Muscle layer of colon (tissue), 2 donors: ENCODE measurements around the gene SORCS2.

ENCODE experiments used
- H3K27ac ChIP-seq: one replicate; pipeline ENCODE4 v1.7.0; 2013; ENCODE audit warnings: low read depth, mild to moderate bottlenecking, low read length, moderate library complexity
- H3K27me3 ChIP-seq, 2 donors: one replicate each; pipeline ENCODE4 v1.7.0; 2013; ENCODE audit warnings: low read length in 2 of 2, mild to moderate bottlenecking in 2 of 2; ENCODE audit not compliant: insufficient read depth in 2 of 2, control insufficient read depth in 1 of 2
- H3K36me3 ChIP-seq: one replicate; pipeline ENCODE4 v1.7.0; 2013; ENCODE audit warnings: mild to moderate bottlenecking, low read length; ENCODE audit not compliant: insufficient read depth
- H3K4me1 ChIP-seq: one replicate; pipeline ENCODE4 v1.7.0; 2013; ENCODE audit warnings: mild to moderate bottlenecking, low read length; ENCODE audit not compliant: insufficient read depth
- H3K4me3 ChIP-seq, 2 donors: one replicate each; pipeline ENCODE4 v1.7.0; 2013; ENCODE audit warnings: low read length in 2 of 2, low read depth in 1 of 2, mild to moderate bottlenecking in 1 of 2, moderate library complexity in 1 of 2
- H3K9ac ChIP-seq: one replicate; pipeline ENCODE4 v1.7.0; 2013; ENCODE audit warnings: low read length
- H3K9me3 ChIP-seq: one replicate; pipeline ENCODE4 v1.7.0; 2013; ENCODE audit warnings: mild to moderate bottlenecking, low read length
- donor health status: abdominal sarcoma.
- donor health status: Adenocarcinoma of cecum.

Gene SORCS2

GRCh38 chr4:7641712-7642111, 449.4 kb downstream of the SORCS2 start:
- H3K27me3 ChIP-seq: no peaks in the 10 kb centered on the region
- H3K36me3 ChIP-seq: no peaks in the 10 kb centered on the region
- H3K9me3 ChIP-seq: no peaks in the 10 kb centered on the region
- H3K9ac ChIP-seq: no peak overlapping the region
- H3K27ac ChIP-seq: no peak overlapping the region
- H3K4me3 ChIP-seq: no peak overlapping the region
- H3K4me1 ChIP-seq: no peaks in the 10 kb centered on the region

GRCh38 chr4:7642741-7643458, 450.6 kb downstream of the SORCS2 start:
- H3K4me3 ChIP-seq: no peak overlapping the region
- H3K27ac ChIP-seq: no peak overlapping the region
- no peaks in the 10 kb centered on the region for H3K36me3 ChIP-seq
- no peaks in the 10 kb centered on the region for H3K27me3 ChIP-seq
- H3K4me1 ChIP-seq: no peaks in the 10 kb centered on the region
- no peaks in the 10 kb centered on the region for H3K9me3 ChIP-seq
- no peak overlapping the region for H3K9ac ChIP-seq

DNA sequence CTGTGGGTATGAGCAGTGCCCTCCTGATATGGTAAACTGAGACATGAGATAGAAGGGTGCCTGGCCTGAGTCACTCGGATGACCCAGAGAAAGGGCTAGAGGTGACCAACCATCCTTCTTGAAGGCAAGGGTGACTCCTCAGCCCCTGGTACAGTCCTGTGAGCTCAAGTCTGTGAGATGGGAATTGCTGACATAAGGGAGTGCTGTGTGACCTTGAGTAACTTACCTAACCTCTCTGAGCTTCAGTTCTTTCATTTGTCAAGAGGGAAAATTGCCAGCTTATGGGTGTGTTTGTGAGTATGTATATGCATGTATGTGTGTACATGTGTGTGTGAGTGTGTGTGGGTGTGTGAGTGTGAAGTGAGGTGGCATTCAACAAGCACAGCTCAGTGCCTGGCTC, 452.8 kb downstream of the SORCS2 start:
- no peaks in the 10 kb centered on the region for H3K9me3 ChIP-seq
- no peaks in the 10 kb centered on the region for H3K4me1 ChIP-seq
- no peaks in the 10 kb centered on the region for H3K36me3 ChIP-seq
- H3K9ac ChIP-seq: no peak overlapping the region
- H3K27ac ChIP-seq: no peak overlapping the region
- no peak overlapping the region for H3K4me3 ChIP-seq
- H3K27me3 ChIP-seq: no peaks in the 10 kb centered on the region

DNA sequence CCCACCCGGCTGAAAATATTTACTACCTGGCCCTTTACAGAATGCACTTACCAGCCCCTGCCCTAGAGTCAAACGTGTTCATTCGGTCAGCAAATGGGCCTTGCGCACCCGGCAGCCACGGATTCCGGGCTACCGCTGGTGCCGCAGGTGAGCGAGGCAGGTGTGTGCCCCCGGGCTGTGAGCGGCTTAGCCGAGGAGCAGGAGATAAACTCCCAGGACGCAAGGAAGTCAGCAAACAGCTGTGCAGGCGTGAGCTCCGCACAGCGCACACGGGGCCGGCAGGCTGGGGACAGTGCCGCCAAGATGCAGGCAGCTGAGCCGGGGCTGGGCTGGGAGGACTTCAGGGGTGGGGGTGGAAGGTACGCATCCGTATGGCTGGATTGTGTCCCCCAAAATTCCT, 453.6 kb downstream of the SORCS2 start:
- Histone ChIP-seq H3K36me3 (no peaks in the 10 kb centered on the region), H3K27ac (no peak overlapping the region), H3K27me3 (no peaks in the 10 kb centered on the region), H3K4me3 (no peak overlapping the region), H3K9me3 (no peaks in the 10 kb centered on the region), H3K4me1 (peaks cover under 1% of the 10 kb centered on the region), H3K9ac (no peak overlapping the region)

DNA sequence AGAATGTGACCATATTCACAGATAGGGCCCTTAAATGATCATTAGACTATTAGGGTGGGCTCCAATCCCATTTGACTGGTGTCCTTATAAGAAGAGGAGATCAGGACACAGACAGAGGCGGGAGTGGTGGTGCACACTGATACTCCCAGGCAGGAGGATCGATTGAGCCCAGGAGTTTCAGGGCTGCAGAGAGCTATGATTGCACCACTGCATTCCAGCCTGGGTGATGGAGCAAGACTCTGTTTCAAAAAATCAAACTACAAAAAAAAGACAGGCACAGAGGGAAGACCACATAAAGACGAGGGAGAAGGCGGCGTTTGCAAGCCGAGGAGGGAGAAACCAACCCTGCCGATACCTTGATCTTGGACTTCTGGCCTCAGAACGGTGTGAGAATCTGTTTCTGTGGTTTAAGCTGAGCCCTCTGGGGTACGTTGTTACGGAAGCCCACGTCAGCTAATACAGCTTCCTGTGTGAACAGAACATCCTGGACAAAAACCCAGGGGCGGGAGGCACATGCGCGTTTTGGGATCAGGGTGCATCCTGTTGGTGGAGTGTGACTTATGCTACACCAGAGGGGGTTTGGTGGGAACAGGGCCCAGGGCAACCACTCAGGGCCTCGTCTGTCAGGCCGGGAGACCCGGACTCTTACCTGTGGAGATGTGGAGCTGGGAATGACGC, 454.2 kb downstream of the SORCS2 start:
- Histone ChIP-seq H3K36me3 (no peaks in the 10 kb centered on the region), H3K4me3 (no peak overlapping the region), H3K9me3 (no peaks in the 10 kb centered on the region), H3K27ac (no peak overlapping the region), H3K4me1 (peaks cover 6% of the 10 kb centered on the region), H3K9ac (no peak overlapping the region), H3K27me3 (no peaks in the 10 kb centered on the region)

DNA sequence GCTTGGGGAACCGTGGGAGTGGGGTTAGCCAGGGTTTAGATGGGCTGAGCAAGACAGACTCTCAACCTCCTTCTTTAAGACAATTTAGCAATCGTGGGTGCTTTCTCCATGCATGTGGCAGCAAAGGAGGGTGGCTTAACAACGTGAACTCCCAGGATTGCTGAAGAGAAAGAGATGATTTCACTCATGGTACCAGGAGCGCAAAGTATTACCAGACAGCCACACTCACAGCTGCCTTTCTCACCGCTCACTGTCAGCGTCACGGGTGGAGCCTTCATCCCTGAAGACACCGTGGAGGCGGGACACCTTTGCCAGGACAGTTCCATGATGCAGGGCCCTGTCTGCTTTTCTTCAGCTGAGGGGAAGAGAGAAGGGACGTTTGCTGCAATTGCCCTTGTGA, 454.8 kb downstream of the SORCS2 start:
- Histone ChIP-seq H3K9ac (no peak overlapping the region), H3K4me3 (no peak overlapping the region), H3K9me3 (no peaks in the 10 kb centered on the region), H3K27me3 (no peaks in the 10 kb centered on the region), H3K27ac (no peak overlapping the region), H3K36me3 (no peaks in the 10 kb centered on the region), H3K4me1 (peaks cover 10% of the 10 kb centered on the region)

- Histone ChIP-seq H3K36me3 (no peaks in the 10 kb centered on the region), H3K9me3 (no peaks in the 10 kb centered on the region), H3K4me3 (no peak overlapping the region), H3K4me1 (peaks cover 10% of the 10 kb centered on the region), H3K27ac (no peak overlapping the region), H3K27me3 (no peaks in the 10 kb centered on the region), H3K9ac (no peak overlapping the region)
Measured at GRCh38 chr4:7647600-7648543, 455.5 kb downstream of the SORCS2 start.

DNA sequence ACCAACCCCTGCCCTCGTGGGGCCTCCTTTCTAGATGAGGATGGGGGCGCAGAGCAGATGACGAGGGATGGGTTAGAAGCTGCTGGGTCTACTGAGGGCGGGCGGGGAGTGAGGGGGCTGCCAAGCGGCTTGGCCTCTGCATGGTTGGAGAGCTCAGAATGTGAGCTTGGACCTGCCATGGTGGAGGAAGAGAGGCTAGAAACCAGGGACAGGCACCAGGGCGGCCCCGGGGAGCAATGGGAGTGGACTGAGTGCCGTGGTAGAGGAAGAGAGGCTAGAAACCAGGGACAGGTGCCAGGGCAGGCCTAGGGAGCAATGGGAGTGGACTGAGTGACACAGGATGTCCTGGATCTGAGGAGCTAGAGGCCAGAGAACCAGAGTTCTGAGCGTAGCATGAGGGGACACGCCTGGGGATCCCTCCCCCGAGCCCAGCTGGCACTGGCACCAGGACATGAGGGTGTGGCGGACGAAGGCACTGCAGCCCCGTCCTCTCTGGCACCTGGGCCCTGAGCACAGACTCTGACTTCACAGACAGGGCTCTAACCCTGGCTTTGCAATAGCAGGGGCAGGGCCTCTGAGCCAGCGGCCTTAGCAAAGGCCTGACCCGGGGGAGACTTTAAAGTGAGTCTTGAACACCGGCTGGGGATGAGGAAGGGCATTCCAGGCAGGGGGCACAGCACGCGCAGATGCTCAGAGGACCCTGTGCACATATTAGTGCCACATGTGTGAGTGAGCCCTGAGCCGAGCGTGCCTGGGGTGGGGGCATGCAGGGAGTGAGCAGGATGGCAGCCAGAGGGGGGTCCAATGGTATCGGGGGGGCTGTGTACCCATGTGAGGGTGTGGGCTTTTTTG, 456.4 kb downstream of the SORCS2 start:
- Histone ChIP-seq H3K9me3 (no peaks in the 10 kb centered on the region), H3K27me3 (no peaks in the 10 kb centered on the region), H3K27ac (no peak overlapping the region), H3K4me3 (no peak overlapping the region), H3K36me3 (no peaks in the 10 kb centered on the region), H3K4me1 (peaks cover 10% of the 10 kb centered on the region), H3K9ac (no peak overlapping the region)

DNA sequence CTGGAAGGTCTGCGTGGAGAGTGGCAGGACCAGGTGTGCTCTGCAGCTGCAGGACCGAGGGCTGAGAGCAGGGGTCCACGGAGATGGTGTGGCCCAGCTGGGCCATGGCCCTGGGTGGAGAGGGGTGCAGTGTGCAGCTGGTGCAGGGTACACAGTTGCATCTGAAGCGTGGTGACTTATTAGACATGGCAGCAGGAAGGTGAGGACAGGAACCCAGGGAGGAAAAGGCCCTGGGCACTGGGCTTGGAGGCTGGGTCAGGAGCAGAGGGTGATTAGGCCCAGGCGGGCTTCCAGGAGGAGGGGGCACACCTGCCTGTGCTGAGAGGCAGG, 457.0 kb downstream of the SORCS2 start:
- H3K36me3 ChIP-seq: no peaks in the 10 kb centered on the region
- no peak overlapping the region for H3K27ac ChIP-seq
- no peak overlapping the region for H3K4me3 ChIP-seq
- H3K27me3 ChIP-seq: no peaks in the 10 kb centered on the region
- H3K9me3 ChIP-seq: no peaks in the 10 kb centered on the region
- H3K9ac ChIP-seq: no peak overlapping the region
- H3K4me1 ChIP-seq: peaks cover 10% of the 10 kb centered on the region

DNA sequence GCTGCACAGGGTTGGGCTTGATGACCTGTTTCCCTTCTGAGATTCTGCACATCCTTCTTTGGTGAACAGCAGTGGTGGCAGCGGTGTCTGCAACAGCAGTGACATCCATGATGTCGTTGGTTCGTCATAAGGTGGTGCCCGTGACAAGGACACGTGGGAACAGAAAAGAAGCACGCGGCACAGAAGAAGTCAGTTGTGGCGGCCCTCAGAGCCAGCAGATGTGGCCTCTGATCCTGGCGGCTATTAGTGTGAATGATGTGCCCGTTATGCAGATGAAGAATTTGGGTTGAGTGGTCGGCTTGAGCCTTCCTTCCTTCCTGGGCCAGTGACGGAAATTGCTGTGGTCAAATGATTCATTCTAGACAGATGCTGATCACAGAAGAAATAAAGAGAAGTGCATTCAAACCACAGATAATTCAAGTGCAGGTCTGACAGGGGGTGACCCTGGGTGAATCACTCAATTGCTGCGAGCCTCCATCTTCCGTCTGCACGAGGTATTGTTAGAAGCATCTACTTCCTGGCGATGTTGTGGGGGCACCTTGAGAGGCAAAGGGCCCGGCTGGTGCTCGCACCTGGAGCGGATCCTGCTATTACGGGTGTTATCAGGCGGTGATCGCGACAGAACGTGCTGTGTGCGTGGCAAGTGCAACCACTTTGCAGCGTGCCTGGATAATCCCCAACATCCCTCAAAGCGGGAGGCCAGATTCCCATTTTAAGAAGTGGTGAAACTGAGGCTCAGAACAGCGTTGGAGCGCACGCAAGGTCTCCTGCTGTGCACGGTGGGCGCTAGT, 457.6 kb downstream of the SORCS2 start:
- Histone ChIP-seq H3K27me3 (no peaks in the 10 kb centered on the region), H3K9me3 (no peaks in the 10 kb centered on the region), H3K9ac (no peak overlapping the region), H3K27ac (no peak overlapping the region), H3K4me3 (no peak overlapping the region), H3K4me1 (peaks cover 10% of the 10 kb centered on the region), H3K36me3 (no peaks in the 10 kb centered on the region)
